OCI-LY7 (cell line): ENCODE data around the gene XRCC4. TPM values are rescaled to one million over a fixed set of nuclear protein-coding genes. Genes with fewer than 3 reads are reported as not detected.

Source experiments
- BruUV-seq: library from RNA; stranded (reverse); fragments of 400-500 nt; replicated peaks from 2 replicates; lab custom pipeline; 2021; lab: Mats Ljungman, UMichigan
- CTCF ChIA-PET: fragments of 300-600 bp; sonication (Branson Sonifier 250); formaldehyde crosslinking; loops from one replicate; lab custom pipeline; 2022; ENCODE audit warnings: antibody characterized with exemption; ENCODE audit not compliant: unreplicated experiment; lab: Charles Lee
- POLR2A ChIA-PET: fragments of 300-600 bp; sonication (Branson Sonifier 250); formaldehyde crosslinking; loops from one replicate; lab custom pipeline; 2022; ENCODE audit warnings: antibody characterized with exemption; lab: Charles Lee
- DNase-seq: peaks from one replicate; pipeline ENCODE4 v3.0.0-alpha.2; 2015; ENCODE audit warnings: low spot score
- H2AFZ ChIP-seq: fragments of 200-600 bp; sonication (generic), shearing (Covaris generic); 2 replicates; pipeline ENCODE4 v1.6.1; 2014; ENCODE audit warnings: mild to moderate bottlenecking, antibody characterized with exemption, low read length, moderate library complexity
- H3K27ac ChIP-seq: fragments of 200-600 bp; sonication (generic); 2 replicates; pipeline ENCODE4 v1.5.1; 2014; ENCODE audit warnings: mixed run types, low read depth, mild to moderate bottlenecking, moderate library complexity, low read length, inconsistent platforms; ENCODE audit not compliant: poor library complexity, severe bottlenecking
- H3K36me3 ChIP-seq: fragments of 200-600 bp; sonication (generic); 2 replicates; pipeline ENCODE4 v1.6.1; 2014; ENCODE audit warnings: mild to moderate bottlenecking, antibody characterized with exemption, low read length, moderate library complexity, mixed read lengths; ENCODE audit not compliant: insufficient read depth
- H3K4me1 ChIP-seq: fragments of 200-600 bp; sonication (generic); 2 replicates; pipeline ENCODE4 v1.5.1; 2014; ENCODE audit warnings: mild to moderate bottlenecking, low read length; ENCODE audit not compliant: insufficient read depth, poor library complexity, severe bottlenecking
- H3K4me2 ChIP-seq: fragments of 200-600 bp; sonication (generic); 2 replicates; pipeline ENCODE4 v1.6.1; 2014; ENCODE audit warnings: mild to moderate bottlenecking, low read length
- H3K4me3 ChIP-seq: fragments of 200-600 bp; sonication (generic); 2 replicates; pipeline ENCODE4 v1.5.1; 2014; ENCODE audit warnings: mild to moderate bottlenecking, low read depth, low read length; ENCODE audit not compliant: poor library complexity, severe bottlenecking
- H3K79me2 ChIP-seq: fragments of 200-600 bp; sonication (generic); 2 replicates; pipeline ENCODE4 v1.6.1; 2016; ENCODE audit warnings: low read depth, mild to moderate bottlenecking, low read length, moderate library complexity, mixed read lengths; ENCODE audit not compliant: insufficient read depth
- H3K9me2 ChIP-seq: fragments of 200-600 bp; sonication (generic); 2 replicates; pipeline ENCODE4 v1.6.1; 2016; ENCODE audit warnings: mild to moderate bottlenecking, low read length, mixed read lengths; ENCODE audit not compliant: insufficient read depth
- H3K9me3 ChIP-seq: fragments of 200-600 bp; sonication (generic); 2 replicates; pipeline ENCODE4 v1.6.1; 2014; ENCODE audit warnings: mild to moderate bottlenecking, mixed run types, low read length, mixed read lengths
- H4K20me1 ChIP-seq: fragments of 200-600 bp; sonication (generic); 2 replicates; pipeline ENCODE4 v1.6.1; 2014; ENCODE audit warnings: mild to moderate bottlenecking, antibody characterized with exemption, low read length, moderate library complexity, mixed read lengths; ENCODE audit not compliant: insufficient read depth
- EZH2phosphoT487 ChIP-seq: fragments of 200-600 bp; sonication (generic); IDR thresholded peaks from 2 replicates; pipeline ENCODE4 v1.6.1; 2018; ENCODE audit warnings: low read depth, borderline replicate concordance, mild to moderate bottlenecking, mixed run types, antibody characterized with exemption, low read length, moderate library complexity, mixed read lengths
- intact Hi-C: fragments of 100-400 bp; cut with micrococcal nuclease; formaldehyde crosslinking; loops from one replicate; pipeline ENCODE4 v1.10.0; 2022; ENCODE audit not compliant: unreplicated experiment
- total RNA-seq, 2 experiments: library from RNA; depleted of rRNA in 1 of 2; stranded (reverse); fragments of >200 nt in 1 of 2; shearing (Covaris generic) in 1 of 2; gene quantifications; 2 replicates each; pipeline ENCODE4 v1.2.3, GENCODE V29; 2014 to 2022
- TF ChIP-seq, protein P1 (sequence below): fragments of 200-600 bp; sonication (generic); conservative IDR thresholded peaks from 2 replicates; pipeline ENCODE4 v1.5.1; 2014; ENCODE audit warnings: mild to moderate bottlenecking, antibody characterized with exemption, low read length, moderate library complexity, mixed read lengths

Gene XRCC4
- total RNA-seq, 2 experiments from 2014 or later, result 14.5 to 23.3 TPM

DNA sequence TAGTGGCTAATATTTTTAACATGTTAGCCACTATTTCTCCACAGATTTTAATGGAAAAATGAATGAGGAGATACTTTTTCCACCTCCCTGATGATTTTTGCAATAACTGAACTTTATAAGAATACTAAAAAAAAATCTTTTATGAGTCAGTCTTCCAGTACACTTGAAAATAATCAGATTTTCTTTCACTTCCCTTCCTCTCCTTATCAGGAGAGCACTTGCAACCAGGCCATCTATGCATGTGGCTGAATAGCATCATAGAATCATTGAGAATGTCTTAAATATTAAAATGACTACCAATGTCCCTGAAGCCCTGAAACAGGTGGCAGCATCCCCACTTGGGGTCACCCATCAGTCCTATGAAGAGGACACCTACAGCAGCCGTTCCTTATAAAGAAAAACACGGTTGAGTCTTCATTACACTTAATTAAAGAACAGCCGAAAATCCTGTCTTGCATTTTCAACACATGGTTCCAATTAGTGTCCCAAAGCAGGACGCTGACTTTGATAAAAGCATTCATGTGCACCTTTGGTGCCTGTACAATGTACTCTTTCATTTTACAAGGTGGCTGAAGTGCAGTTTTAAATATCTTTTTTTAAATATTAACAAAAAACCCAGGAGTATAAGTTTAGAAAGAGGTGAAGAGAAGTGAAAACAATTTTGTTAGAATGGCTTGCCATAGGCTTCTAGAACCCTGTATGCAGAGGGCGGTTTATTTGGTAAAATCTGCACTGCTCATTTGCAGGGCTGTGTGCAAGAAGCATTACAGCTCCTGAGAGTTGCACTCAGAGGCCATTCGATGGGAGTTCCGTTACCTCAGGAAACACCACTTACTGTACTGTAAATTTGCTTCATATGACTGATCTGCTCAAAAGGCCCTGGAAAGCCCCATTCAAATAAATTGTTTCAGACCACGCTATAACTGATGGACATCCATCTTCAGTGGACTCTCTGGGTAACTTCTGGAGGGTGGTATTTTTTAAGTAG is 287.3 kb downstream of the XRCC4 start:
- Histone ChIP-seq H3K79me2 (no peaks in the 10 kb centered on the region), H3K4me3 (no peak overlapping the region), H4K20me1 (no peaks in the 10 kb centered on the region), H3K4me2 (no peak overlapping the region), H2AFZ (no peak overlapping the region), H3K27ac (no peak overlapping the region), H3K9me3 (no peaks in the 10 kb centered on the region), H3K9me2 (no peaks in the 10 kb centered on the region), H3K4me1 (no peaks in the 10 kb centered on the region), H3K36me3 (no peaks in the 10 kb centered on the region)
- intact Hi-C loops, result no loop called here
- no TSS peak for BruUV-seq
- TF ChIP-seq, protein P1, sequence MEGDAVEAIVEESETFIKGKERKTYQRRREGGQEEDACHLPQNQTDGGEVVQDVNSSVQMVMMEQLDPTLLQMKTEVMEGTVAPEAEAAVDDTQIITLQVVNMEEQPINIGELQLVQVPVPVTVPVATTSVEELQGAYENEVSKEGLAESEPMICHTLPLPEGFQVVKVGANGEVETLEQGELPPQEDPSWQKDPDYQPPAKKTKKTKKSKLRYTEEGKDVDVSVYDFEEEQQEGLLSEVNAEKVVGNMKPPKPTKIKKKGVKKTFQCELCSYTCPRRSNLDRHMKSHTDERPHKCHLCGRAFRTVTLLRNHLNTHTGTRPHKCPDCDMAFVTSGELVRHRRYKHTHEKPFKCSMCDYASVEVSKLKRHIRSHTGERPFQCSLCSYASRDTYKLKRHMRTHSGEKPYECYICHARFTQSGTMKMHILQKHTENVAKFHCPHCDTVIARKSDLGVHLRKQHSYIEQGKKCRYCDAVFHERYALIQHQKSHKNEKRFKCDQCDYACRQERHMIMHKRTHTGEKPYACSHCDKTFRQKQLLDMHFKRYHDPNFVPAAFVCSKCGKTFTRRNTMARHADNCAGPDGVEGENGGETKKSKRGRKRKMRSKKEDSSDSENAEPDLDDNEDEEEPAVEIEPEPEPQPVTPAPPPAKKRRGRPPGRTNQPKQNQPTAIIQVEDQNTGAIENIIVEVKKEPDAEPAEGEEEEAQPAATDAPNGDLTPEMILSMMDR, result no peak
- no peak for TF ChIP-seq EZH2phosphoT487
- no peak for DNase-seq
- ChIA-PET POLR2A (no interaction called here), CTCF (no interaction called here)

DNA sequence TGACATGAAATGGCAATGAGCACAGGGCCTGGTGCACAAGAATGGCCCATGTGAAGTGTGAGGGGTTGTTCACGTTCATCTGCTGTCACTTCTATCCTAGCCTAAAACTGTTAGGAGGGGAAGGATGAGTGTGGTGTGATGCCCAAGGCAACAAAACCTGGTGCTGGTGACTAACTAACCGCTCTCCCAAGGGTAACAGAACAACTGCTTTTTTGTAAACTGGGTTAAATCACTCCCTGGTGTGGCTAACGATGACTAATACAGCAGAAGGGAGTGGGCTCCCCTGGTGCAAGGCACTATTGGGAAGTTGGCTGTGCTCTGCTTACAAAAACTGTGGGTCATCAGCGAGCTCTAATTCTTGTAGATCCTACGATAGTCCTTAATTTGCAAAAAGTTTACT is 291.0 kb downstream of the XRCC4 start:
- Histone ChIP-seq H4K20me1 (no peaks in the 10 kb centered on the region), H3K4me3 (no peak overlapping the region), H3K36me3 (no peaks in the 10 kb centered on the region), H3K4me1 (no peaks in the 10 kb centered on the region), H3K27ac (no peak overlapping the region), H3K9me3 (no peaks in the 10 kb centered on the region), H3K9me2 (no peaks in the 10 kb centered on the region), H3K4me2 (no peak overlapping the region), H2AFZ (no peak overlapping the region), H3K79me2 (no peaks in the 10 kb centered on the region)
- DNase-seq, result no peak
- ChIA-PET POLR2A (no interaction called here), CTCF (no interaction called here)
- intact Hi-C loops, result no loop called here
- TF ChIP-seq EZH2phosphoT487, result no peak
- TF ChIP-seq, protein P1, result no peak
- no TSS peak for BruUV-seq

DNA sequence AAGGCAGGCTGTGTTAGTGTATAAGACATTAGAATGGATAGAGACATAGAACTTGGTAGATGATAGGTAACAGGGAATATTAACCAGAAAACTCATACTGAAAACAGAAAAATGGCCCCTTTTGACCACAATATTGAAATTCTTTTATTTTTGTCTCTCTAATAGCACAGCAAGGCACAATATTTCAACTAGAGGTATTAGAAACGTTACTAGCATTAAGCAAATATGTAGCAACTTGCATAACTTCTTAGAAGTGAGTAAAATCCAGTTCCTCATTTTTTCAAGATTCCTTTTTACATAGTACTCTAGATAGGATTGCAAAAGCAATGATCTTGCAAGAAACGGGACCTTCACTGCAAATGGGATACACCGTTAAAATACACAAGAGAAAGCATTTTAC is 291.5 kb downstream of the XRCC4 start:
- POLR2A ChIA-PET, result no interaction called here
- Histone ChIP-seq H3K4me3 (no peak overlapping the region), H3K9me3 (no peaks in the 10 kb centered on the region), H4K20me1 (no peaks in the 10 kb centered on the region), H3K4me2 (no peak overlapping the region), H3K79me2 (no peaks in the 10 kb centered on the region), H3K27ac (no peak overlapping the region), H3K36me3 (no peaks in the 10 kb centered on the region), H3K4me1 (no peaks in the 10 kb centered on the region), H2AFZ (no peak overlapping the region), H3K9me2 (no peaks in the 10 kb centered on the region)
- DNase-seq, result no peak
- no TSS peak for BruUV-seq
- intact Hi-C loops, result no loop called here
- TF ChIP-seq EZH2phosphoT487, result no peak
- TF ChIP-seq, protein P1, result no peak
- CTCF ChIA-PET, result no interaction called here
